Panc1 (cell line): ENCODE data around the gene TES.

ENCODE experiments used
- CTCF ChIP-seq: fragments of 450-650 bp; IDR thresholded peaks from 2 replicates; pipeline ENCODE4 v1.5.1; 2017; ENCODE audit warnings: mild to moderate bottlenecking
- POLR2AphosphoS5 ChIP-seq: IDR thresholded peaks from 2 replicates; pipeline ENCODE4 v1.6.1; 2012; ENCODE audit warnings: mild to moderate bottlenecking, low read depth, low read length, moderate library complexity
- SIN3A ChIP-seq: IDR thresholded peaks from 2 replicates; pipeline ENCODE4 v1.6.1; 2012; ENCODE audit warnings: low read depth, mild to moderate bottlenecking, low read length, moderate library complexity, borderline replicate concordance; ENCODE audit not compliant: insufficient read depth
- TCF7L2 ChIP-seq: IDR thresholded peaks from 2 replicates; pipeline ENCODE4 v1.6.1; 2011; ENCODE audit warnings: mild to moderate bottlenecking, low read depth, low read length, inconsistent platforms
- TF ChIP-seq, protein P1 (sequence below), 2 experiments: IDR thresholded peaks; 2 replicates each; pipeline ENCODE4 v1.6.1; 2011 to 2012; ENCODE audit warnings: low read depth in 2 of 2, control low read depth in 1 of 2, low read length in 1 of 2, mild to moderate bottlenecking in 1 of 2, moderate library complexity in 1 of 2; ENCODE audit not compliant: insufficient read depth in 1 of 2

GRCh38 chr7:116277070-116277469 is 66.7 kb downstream of the TES start:
- TF ChIP-seq CTCF (no peak), POLR2AphosphoS5 (no peak), SIN3A (no peak), TCF7L2 (no peak)
- TF ChIP-seq, protein P1, sequence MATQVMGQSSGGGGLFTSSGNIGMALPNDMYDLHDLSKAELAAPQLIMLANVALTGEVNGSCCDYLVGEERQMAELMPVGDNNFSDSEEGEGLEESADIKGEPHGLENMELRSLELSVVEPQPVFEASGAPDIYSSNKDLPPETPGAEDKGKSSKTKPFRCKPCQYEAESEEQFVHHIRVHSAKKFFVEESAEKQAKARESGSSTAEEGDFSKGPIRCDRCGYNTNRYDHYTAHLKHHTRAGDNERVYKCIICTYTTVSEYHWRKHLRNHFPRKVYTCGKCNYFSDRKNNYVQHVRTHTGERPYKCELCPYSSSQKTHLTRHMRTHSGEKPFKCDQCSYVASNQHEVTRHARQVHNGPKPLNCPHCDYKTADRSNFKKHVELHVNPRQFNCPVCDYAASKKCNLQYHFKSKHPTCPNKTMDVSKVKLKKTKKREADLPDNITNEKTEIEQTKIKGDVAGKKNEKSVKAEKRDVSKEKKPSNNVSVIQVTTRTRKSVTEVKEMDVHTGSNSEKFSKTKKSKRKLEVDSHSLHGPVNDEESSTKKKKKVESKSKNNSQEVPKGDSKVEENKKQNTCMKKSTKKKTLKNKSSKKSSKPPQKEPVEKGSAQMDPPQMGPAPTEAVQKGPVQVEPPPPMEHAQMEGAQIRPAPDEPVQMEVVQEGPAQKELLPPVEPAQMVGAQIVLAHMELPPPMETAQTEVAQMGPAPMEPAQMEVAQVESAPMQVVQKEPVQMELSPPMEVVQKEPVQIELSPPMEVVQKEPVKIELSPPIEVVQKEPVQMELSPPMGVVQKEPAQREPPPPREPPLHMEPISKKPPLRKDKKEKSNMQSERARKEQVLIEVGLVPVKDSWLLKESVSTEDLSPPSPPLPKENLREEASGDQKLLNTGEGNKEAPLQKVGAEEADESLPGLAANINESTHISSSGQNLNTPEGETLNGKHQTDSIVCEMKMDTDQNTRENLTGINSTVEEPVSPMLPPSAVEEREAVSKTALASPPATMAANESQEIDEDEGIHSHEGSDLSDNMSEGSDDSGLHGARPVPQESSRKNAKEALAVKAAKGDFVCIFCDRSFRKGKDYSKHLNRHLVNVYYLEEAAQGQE (IDR thresholded peaks at IDR 0.05; ENCODE audit: insufficient read depth in 1 of 2, low read depth in 2 of 2, low read length in 1 of 2): no peak
